Activated CD8-positive, alpha-beta memory T cell treated with anti-CD3 and anti-CD28 coated beads, Interleukin-2, amount 50 U/mL, for 48 hours (primary cell): Measurements from ENCODE around the gene GPN2.
"Not testable (repeated sequence)": the region's sequence is repeated elsewhere in the genome, so short reads cannot be mapped to it uniquely, and the experiment has no call there.

Experiments used
- DNase-seq: peaks from one replicate; pipeline ENCODE4 v3.0.0-alpha.2; 2020

GPN2 gene

DNA sequence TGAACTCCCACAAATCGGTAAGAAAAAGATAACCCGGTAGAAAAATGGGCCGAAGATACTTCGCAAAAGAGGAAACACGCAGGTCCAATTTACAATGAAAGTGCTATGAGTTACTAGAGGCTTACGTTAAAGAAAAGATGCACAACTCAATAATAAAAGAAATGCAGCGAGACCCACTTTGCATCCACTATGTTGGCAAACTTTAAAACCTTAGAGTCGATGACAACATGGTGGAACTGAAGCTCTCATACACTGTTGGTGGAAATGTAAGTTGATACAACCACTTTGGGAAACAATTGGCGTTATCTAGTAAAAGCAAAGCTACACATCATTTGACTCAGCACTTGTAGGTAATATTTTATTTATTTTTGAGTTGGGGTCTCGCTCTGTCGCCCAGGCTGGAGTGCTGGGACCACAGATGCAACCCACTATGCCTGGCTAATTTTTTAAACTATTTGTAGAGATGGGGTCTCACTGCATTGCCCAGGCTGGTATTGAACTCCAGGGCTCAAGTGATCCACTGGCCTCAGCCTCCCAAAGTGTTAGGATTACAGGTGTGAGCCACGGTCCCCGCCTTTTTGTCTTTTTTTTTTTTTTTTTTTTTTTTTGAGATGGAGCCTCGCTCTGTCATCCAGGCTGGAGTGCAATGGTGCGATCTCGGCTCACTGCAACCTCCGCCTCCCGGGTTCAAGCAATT lies 10.9 kb upstream of the GPN2 start:
- no peak for DNase-seq

DNA sequence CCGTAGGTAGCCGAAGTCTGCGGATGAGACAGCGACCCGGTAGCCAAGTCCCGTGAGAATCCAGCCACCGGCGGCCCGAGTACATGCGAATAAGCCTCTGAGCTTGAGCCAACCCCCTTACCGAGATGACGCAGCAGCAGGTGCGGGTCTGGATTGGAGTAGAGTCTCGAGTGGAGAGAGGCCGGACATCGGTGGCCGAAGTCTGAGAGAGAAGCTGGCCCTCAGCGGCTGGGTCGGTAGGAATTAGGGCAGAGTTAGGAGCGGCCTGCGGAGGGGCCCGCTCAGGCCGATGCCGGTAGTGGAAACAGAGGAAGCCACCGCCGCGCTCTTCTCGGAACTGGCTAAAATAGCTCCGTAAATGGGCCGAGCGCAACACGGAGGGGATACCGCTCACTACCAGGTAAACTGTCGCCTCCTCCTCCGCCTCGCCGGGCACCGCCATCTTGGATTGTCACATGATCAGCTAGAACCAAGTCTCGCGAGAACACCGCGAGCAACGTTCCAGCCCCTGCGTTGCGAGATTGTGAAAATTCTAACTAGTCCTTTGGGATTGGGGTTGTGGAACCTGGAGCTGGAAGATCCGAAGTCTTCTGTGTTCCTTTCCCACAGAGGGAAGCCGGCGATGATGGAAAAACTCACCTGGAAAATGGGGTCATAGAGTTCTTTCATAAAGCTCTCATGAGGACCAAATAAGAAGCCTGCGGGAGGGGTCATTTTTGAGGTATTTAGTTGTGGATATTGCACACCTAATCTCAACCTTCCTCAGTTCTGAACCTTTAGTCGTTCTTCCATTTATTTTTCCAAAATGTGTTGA lies 10.1 kb upstream of the GPN2 start, which contains the start of gene GPATCH3:
Gene GPATCH3 (minus strand): TSS at position 467 of the 814 bp plus-strand sequence. CDS start 25 bp downstream, at position 442.
- DNase-seq: peak; percentile 92

DNA sequence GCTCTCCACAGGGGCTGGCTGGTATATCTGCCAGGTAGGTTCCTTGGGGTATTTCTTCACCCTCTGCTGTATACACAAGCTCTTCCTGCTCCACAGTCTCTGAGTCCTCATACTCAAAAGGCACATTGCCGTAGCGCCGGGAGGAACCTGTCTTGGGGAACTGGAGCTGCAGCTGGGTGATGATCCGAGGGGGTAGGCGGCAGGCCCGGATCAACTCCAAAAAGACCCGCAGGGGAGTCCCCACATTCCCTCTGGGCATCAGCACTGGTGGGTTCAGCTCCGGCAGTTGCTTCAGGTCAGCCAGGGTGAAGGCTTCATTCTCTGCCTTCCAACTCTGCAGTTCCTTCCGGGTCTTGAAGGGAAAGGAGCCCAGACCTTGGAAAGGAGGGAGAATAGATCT lies 7.3 kb upstream of the GPN2 start:
- no peak for DNase-seq

DNA sequence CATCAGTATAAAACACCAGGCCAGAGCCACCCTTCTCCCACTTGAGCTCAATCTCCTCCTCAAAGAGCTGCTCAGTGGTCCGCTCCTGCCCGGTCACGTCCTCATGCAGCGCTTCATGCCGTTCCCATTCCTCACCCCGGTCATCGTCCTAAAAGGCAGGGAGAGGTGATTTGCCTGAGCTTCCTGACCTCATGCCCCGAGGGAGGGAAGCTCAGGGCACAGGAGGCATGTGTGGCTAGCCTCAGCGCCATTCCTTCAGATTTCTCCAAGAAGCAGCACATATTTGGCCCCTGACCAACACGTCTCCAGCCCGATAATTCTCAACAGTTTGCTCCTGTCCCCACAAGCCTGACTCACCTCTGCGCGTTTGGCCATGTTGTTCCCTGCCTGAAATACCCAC lies 4.2 kb upstream of the GPN2 start:
- no peak for DNase-seq

DNA sequence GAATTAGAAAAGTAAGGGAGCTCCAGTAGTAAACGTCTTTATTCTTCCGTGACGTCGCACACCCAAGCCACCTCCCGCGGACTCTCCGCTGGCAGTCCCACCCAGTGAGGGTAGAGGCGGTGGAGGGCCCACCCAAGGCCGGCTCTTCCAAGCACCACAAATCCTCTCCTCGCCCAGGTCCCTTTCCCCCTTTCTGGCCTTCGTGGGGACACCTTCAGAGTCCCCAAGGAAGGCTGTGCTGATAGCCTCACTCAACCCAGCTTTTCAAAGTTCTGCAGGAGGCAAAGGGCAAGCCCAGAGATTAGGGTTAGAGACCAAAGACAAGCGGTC lies 349 bp upstream of the GPN2 start:
- no peak for DNase-seq

DNA sequence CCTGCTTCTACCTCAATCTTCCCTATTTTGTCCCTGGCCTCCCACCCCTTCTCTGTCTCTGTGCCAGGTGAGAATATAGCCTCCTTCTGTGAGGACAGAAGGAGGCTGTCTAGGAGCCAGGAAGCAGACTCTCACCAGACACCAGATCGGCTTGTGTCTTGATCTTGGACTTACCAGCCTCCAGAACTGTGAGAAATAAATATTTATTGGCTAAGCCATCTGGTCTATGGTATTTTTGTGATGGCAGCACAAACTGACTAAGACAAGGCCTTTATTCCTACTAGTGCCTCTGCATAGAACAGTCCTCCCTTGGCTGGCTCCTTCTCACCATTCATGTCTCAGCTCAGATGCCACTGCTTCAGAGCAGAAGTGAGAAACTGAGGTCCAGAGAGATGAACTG lies 1.9 kb downstream of the GPN2 start:
- DNase-seq: no peak

DNA sequence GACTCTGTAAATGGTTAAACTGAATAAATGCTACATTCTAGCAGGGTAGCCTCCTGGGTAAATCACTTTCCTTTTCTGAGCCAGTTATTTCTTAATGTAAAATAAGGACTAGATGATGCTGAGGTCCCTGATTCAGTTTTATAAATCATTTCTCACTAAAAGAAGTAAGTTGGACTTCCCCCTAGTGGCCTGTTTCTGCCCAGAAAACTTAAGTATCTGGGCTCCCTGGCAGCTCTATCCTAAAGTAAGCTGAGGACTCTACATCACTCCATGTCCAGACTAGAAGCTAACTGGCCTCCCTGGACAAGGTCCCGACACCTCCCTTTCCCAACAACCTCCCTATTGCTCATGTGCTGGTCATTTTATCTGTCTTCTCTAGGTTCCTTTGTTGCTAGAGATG lies 3.0 kb downstream of the GPN2 start:
- DNase-seq: no peak

DNA sequence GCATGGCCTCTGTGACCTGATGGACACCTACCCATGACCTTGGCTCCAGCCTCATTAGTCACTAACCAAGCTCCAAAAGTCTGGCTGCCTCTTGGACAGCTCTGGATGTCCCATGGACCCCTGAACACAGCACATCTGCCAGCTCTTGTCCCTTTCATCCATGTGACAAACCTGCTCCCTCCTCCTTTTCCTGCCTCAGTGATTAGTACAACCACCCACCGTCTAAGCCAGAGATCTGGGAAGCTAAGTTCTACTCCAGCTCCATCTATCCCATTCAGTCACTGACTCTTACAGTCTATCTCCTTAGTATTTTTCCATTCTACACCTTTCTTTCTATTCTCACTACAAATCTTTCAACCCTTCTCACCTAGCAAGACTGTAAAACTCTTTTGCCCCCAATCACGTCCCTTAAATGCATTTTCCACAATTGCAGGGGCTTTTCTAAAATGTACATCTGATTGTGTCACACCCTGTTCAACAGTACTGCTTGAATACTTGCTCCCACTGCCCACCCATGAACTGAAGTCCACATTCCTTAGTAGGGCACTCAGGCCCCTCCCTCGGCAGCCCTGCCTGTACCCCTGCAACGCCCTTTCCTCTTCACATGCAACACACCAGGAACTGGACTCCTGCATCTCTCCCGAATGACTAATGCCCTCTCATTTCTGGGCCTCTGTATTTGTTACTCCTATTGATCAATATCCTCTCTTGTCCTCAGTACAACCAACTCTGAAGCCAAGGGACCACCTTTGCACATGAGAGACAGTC lies 7.2 kb downstream of the GPN2 start:
- DNase-seq: no peak

DNA sequence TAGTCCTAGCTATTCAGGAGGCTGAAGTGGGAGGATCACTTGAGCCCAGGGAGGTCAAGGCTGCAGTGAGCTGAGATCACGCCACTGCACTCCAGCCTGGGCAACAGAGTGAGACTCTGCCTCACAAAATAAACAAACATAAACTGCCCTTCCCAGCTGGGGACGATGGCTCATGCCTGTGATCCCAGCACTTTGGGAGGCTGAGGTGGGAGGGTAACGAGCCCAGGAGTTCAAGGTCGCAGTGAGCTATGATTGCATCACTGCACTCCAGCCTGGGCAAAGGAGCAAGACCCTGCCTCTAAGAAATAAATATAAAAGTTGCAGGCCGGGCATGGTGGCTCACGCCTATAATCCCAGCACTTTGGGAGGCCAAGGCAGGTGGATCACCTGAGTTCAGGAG lies 8.5 kb downstream of the GPN2 start:
- DNase-seq: not testable (repeated sequence)

DNA sequence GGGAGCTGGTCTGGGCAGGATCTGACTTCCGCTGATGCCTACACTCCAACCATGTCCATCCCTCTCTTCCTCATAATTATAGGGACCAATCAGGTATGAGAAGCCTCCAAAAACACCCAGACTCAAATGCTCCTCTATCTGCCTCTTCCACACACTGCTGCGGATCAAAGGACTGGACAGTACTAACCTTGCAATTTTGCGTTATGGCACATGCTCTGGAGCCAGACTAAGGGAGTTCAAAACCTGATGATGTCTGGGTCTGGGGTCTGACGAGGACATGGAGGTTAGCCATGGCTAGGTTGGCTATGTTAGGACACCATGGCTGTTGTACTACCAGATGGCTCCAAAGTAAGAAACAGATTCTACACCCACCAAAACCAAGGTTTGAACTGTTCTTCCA lies 10.3 kb downstream of the GPN2 start:
- DNase-seq: no peak

DNA sequence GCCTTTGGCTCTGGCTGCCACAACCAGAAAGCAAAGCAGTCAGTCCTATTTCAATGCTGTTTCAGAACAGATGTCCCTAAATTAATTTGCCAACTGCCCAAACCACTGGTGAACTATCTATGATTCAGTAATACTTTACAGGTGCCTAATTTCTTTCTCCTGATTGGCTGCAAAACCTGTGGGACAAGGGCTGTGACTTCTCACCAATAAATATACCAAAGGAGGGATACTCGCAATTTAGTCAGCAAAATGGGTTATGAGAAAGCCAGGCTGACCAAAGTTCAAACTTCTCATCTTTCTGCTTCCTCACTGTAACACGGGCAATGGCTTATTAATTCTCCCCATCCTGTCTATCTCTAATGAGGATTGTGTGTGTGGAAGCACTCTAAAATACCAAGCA lies 12.8 kb downstream of the GPN2 start:
- DNase-seq: no peak

DNA sequence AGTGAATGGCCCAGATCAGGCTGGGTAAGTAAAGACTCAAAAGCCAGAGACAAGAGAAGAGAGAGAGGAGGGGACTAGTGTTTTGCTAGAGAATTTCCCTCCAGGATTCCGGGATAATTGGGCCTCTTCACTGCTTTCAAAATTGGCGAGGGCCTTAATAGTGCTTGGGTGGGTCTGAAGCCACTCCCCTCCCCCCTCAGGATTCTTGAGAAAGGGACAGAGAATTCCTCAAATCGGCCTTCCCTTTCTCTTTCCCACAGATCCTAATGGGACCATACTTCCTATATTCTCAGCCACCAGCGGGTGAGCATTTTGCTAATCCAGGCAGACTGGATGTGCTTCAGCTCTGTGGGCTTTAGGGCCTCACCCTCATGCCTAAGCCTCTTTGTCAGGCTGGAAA lies 15.2 kb downstream of the GPN2 start:
- no peak for DNase-seq

DNA sequence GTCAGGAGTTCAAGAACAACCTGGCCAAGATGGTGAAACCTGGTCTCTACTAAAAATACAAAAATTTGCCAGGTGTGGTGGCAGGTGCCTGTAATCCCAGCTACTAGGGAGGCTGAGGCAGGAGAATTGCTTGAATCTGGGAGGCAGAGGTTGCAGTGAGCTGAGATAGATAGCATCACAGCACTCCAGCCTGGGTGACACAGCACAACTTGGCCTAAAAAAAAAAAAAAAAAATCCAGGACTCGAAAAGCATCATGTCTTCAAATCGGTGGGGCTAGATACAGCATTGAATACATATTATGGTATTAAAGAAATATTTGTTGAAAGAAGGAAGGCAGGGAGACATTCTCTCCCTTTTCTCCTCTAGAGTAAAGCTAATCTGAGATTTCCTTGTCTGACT lies 17.0 kb downstream of the GPN2 start:
- DNase-seq: not testable (repeated sequence)

DNA sequence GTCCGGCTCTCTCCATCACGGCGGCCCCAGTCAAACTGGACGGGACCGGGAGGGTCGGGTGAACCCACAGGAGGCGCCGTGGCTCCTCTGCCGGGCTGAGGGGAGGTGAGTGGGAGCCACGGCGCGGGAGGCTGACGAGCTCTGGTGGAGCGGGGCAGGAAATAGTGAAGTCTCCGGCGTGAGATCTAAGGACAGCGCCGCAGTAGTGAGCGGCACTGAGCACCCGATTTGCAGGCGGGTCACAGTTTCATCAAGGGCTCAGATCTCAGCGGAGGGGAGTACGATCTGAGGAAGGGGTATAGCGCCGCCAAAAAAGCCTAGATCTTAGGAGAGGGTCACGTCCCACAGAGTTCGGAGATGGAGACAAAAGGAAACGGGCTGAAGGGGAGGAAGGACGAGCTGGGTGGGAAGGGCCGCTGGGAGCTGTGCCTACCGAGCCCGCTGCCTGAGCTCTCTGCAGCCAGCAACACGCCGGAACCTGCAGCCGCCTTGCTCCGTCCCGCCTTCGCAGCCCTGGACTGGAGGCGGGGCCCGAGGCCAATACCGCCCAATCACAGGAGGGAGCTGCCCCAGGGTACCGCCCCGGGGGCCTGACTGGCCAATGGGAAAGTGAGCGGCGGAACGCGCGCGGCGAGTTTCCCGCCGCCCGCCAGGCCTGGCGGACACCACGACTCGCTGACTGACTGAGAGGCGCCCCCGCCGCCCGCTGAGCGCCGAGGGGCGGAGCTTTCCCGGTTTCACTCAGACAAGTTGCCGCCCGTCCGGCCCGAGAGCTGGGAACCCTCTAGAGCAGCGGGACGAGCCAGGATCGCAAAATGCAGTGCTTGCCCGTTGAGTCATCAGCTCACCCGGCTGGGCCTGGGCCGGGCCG lies 25.2 kb downstream of the GPN2 start:
- DNase-seq: peak; percentile 96

DNA sequence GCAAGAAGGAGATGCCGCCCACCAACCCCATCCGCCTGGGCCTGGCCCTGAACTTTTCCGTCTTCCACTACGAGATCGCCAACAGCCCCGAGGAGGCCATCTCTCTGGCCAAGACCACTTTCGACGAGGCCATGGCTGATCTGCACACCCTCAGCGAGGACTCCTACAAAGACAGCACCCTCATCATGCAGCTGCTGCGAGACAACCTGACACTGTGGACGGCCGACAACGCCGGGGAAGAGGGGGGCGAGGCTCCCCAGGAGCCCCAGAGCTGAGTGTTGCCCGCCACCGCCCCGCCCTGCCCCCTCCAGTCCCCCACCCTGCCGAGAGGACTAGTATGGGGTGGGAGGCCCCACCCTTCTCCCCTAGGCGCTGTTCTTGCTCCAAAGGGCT lies 26.4 kb downstream of the GPN2 start:
- DNase-seq: no peak

DNA sequence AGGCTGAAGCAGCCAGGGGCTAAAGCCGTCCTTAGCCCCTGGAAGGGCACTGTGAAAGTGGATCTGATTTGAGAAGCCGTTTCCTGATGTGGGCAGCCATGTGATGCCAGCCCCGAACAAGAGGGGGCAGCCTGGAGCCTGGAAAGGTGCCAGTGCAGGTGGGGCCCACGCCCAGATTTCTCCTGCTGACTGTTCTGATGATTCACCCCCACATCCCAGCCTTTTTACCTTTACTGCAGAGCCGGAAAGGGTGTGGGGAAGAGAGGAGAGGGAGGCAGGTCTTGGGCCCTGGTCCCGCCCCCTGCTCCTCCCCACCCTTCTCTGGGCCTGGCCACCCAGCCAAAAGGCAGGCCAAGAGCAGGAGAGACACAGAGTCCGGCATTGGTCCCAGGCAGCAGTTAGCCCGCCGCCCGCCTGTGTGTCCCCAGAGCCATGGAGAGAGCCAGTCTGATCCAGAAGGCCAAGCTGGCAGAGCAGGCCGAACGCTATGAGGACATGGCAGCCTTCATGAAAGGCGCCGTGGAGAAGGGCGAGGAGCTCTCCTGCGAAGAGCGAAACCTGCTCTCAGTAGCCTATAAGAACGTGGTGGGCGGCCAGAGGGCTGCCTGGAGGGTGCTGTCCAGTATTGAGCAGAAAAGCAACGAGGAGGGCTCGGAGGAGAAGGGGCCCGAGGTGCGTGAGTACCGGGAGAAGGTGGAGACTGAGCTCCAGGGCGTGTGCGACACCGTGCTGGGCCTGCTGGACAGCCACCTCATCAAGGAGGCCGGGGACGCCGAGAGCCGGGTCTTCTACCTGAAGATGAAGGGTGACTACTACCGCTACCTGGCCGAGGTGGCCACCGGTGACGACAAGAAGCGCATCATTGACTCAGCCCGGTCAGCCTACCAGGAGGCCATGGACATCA lies 27.1 kb downstream of the GPN2 start, which contains the start of gene SFN:
Gene SFN (plus strand): TSS at position 369 of the 904 bp plus-strand sequence. CDS start 64 bp downstream, at position 433.
- peak; percentile 82 for DNase-seq

DNA sequence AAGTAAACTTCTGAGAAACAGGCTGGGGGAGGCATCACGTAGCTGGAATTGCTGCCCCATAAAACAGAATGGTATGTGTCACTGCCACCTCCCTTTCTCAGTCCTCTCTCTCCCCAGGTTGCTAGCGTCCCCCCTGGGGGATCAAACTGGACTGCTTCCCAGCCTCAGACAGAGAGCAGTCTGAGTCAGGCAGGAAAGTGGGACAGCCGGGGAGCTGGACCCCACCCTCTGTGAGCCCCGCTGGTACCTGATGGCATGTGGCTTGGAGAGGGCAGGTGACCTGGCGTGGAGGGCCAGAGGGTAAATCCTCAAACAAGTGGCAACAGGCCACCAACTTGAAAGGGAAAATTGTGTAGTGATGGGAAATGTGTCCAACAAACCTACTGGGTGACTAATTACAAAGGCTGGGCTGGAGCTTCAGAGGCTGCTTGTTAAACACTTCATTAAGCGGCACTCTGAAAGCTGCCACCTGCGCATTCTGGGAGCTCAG lies 28.1 kb downstream of the GPN2 start:
- DNase-seq: no peak

DNA sequence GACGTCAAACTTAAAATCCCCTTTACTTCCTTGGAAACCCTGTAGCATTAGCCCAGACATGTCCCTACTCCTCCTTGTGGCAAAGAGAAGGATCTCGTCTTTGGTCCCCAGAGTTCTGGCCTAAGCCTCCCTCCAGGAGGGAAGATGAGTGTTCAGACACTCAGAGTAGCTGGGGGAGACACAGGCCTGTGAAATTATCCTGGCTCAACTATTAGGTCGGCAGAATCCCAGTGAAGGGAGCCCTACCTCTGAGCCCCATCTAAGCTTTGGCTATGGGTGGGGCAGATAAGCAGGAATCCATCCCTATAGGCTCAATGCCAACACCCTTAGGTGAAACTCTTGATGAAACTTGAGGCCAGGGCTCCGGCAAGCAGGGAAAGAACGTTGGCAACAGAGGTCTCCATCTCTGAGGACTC lies 28.8 kb downstream of the GPN2 start:
- no peak for DNase-seq

DNA sequence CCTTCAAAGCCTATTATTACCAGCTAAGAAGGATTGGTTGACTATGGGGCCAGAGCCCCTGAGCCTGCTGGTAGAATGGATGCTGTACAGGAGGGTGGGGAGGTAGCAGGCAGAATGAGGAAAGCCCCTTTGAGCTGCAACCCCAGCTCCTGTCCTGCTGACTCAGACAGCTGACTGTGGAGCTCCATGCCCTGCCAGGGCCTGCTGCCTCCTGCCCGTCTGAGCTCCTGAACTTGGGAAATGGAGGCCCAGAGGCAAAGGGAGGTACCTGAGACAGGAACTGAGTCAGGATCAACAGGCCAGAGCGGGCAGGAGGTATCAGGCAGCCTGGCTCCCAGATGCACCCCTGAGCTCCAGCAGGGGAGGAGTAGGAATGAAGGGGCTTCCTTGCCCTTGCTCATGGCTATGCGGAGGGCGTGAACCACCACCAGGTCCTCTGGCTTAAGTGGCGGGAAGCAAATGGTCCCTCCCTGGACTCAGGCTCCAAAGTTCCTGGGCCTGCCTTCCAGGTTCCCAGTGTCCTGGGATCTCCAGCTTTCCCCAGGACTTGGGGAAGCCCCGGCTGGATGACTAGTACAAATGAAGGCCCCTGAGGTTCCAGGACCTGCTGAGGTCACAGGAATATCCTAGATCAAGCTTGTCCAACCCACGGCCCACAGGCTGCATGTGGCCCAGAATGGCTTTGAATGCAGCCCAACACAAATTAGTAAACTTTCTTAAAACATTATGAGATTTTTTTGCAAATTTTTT lies 31.0 kb downstream of the GPN2 start:
- DNase-seq: no peak

DNA sequence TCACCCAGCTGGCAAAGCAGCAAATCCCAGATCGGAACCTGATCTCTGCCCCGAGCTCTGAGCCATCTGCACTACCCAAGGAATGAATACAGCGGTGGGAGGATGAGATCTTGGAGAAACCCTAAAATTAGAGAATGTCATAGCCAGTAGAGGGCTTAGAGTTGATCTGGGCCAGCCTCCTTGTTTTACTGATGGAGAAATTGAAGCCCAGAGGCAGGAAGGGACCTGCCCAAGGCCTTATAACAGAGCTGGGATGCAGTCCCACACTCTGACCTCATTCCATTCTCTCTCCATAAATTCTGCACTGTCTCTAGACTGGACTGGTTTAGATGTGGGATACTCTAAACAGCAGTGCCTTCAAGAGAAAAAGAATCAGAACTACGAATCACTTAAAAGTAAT lies 31.9 kb downstream of the GPN2 start:
- DNase-seq: no peak
